Stimulated activated CD4-positive, alpha-beta T cell treated with anti-CD3 and anti-CD28 coated beads, Interleukin-4, amount 100 ng/mL, for 4 hours (primary cell): Measurements from ENCODE around the gene GTF3C1.
"Not testable (repeated sequence)": the region's sequence is repeated elsewhere in the genome, so short reads cannot be mapped to it uniquely, and the experiment has no call there.

Experiments
- DNase-seq, 2 experiments: peaks; one replicate each; pipeline ENCODE4 v3.0.0-alpha.2; 2020

The GTF3C1 gene

GRCh38 chr16:27461483-27462171, 88.1 kb downstream of the GTF3C1 start:
- DNase-seq = no peak

- no peak for DNase-seq
Observed at GRCh38 chr16:27460663-27461482, 88.8 kb downstream of the GTF3C1 start.

GRCh38 chr16:27460213-27460612, 89.5 kb downstream of the GTF3C1 start:
- DNase-seq = no peak

GRCh38 chr16:27458987-27459688, 90.6 kb downstream of the GTF3C1 start:
- no peak for DNase-seq

- DNase-seq = no peak
Observed at GRCh38 chr16:27458258-27458657, 91.5 kb downstream of the GTF3C1 start.

GRCh38 chr16:27457605-27457900, 92.2 kb downstream of the GTF3C1 start:
- not testable (repeated sequence) for DNase-seq

- DNase-seq = peak in 1 of 2 experiments; percentile 47
Observed at GRCh38 chr16:27455700-27456099, 94.0 kb downstream of the GTF3C1 start.

- DNase-seq = no peak
Observed at GRCh38 chr16:27453494-27453825, 96.3 kb downstream of the GTF3C1 start.

- DNase-seq = no peak
Observed at GRCh38 chr16:27452569-27453493, 96.9 kb downstream of the GTF3C1 start.

- DNase-seq = no peak
Observed at GRCh38 chr16:27450196-27450549, 99.5 kb downstream of the GTF3C1 start.

GRCh38 chr16:27449434-27450195, 100.1 kb downstream of the GTF3C1 start:
- peak; percentile 60 to 84 for DNase-seq

- no peak for DNase-seq
Observed at GRCh38 chr16:27448532-27449433, 100.9 kb downstream of the GTF3C1 start.

GRCh38 chr16:27447301-27447700, 102.4 kb downstream of the GTF3C1 start:
- DNase-seq = no peak

- DNase-seq = peak; percentile 33 to 79
Observed at GRCh38 chr16:27446721-27447120, 103.0 kb downstream of the GTF3C1 start.

GRCh38 chr16:27445502-27446175, 104.1 kb downstream of the GTF3C1 start:
- DNase-seq = no peak

GRCh38 chr16:27444470-27444869, 105.2 kb downstream of the GTF3C1 start:
- no peak for DNase-seq

- no peak for DNase-seq
Observed at GRCh38 chr16:27444015-27444414, 105.7 kb downstream of the GTF3C1 start.

- DNase-seq = no peak
Observed at GRCh38 chr16:27441998-27442397, 107.7 kb downstream of the GTF3C1 start.

GRCh38 chr16:27441276-27441675, 108.4 kb downstream of the GTF3C1 start:
- DNase-seq = no peak

- no peak for DNase-seq
Observed at GRCh38 chr16:27439271-27440018, 110.3 kb downstream of the GTF3C1 start.
